IPS DF 19.7 (cell line): ENCODE results near the gene AMOT.

Experiments
- DNase-seq: peaks from one replicate; pipeline ENCODE4 v3.0.0-alpha.2; 2013; ENCODE audit warnings: low read depth, low spot score

AMOT gene

GRCh38 chrX:112746812-112747595, 93.6 kb downstream of the AMOT start:
- DNase-seq = no peak

- DNase-seq = no peak
Measured at GRCh38 chrX:112738347-112739033, 102.1 kb downstream of the AMOT start.

GRCh38 chrX:112736310-112736709, 104.3 kb downstream of the AMOT start:
- DNase-seq = no peak

- DNase-seq = no peak
Measured at GRCh38 chrX:112735147-112735546, 105.5 kb downstream of the AMOT start.

GRCh38 chrX:112734290-112734689, 106.3 kb downstream of the AMOT start:
- no peak for DNase-seq

- DNase-seq = no peak
Measured at GRCh38 chrX:112731793-112732192, 108.8 kb downstream of the AMOT start.
